Adrenal gland (tissue), 12 donors: ENCODE measurements around the gene RNF182. TPM values are rescaled to one million over a fixed set of nuclear protein-coding genes. Genes with fewer than 3 reads are reported as not detected.
"Not testable (repeated sequence)": the region's sequence is repeated elsewhere in the genome, so short reads cannot be mapped to it uniquely, and the experiment has no call there.

ENCODE experiments used
- DNase-seq, 7 donors: peaks; one replicate each; pipeline ENCODE4 v3.0.0-alpha.2; 2019 to 2020
- H3K27ac ChIP-seq, 5 donors: fragments of 200-600 bp; sonication (generic) in 4 of 5; 1 replicate in 3 of 5; 2 replicates in 2 of 5; pipeline versions ENCODE4 v1.5.1 to v1.8.0; 2016 to 2020; ENCODE audit warnings: mild to moderate bottlenecking in 1 of 5
- H3K27me3 ChIP-seq: fragments of 200-600 bp; 2 replicates; pipeline ENCODE4 v1.8.0; 2021
- H3K36me3 ChIP-seq, 2 donors: fragments of 200-600 bp; replicated peaks in 1 of 2; 1 replicate in 1 of 2; 2 replicates in 1 of 2; pipeline versions ENCODE4 v1.5.1 to v1.8.0; 2018 to 2022
- H3K4me1 ChIP-seq, 2 donors: fragments of 200-600 bp; replicated peaks in 1 of 2; 1 replicate in 1 of 2; 2 replicates in 1 of 2; pipeline versions ENCODE4 v1.5.1 to v1.8.0; 2018 to 2021
- H3K4me3 ChIP-seq, 4 donors: fragments of 200-600 bp; sonication (generic) in 3 of 4; one replicate each; pipeline ENCODE4 v1.5.1; 2016 to 2018
- H3K9me3 ChIP-seq, 3 donors: fragments of 200-600 bp; sonication (generic) in 1 of 3; replicated peaks in 1 of 3; 1 replicate in 2 of 3; 2 replicates in 1 of 3; pipeline versions ENCODE4 v1.5.1 to v1.8.0; 2016 to 2021
- CTCF ChIP-seq, 6 experiments: fragments of 450-650 bp in 4 of 6; fragments of 200-600 bp in 2 of 6; sonication (generic) in 1 of 6; IDR thresholded peaks; 1 replicate in 5 of 6; 2 replicates in 1 of 6; pipeline versions ENCODE4 v1.5.1 to v1.8.0; 2016 to 2021; ENCODE audit warnings: antibody characterized with exemption in 6 of 6, mild to moderate bottlenecking in 2 of 6, moderate library complexity in 1 of 6
- POLR2A ChIP-seq, 2 donors: fragments of 450-650 bp; IDR thresholded peaks; one replicate each; pipeline ENCODE4 v1.6.1; 2017; ENCODE audit warnings: antibody characterized with exemption in 2 of 2, mild to moderate bottlenecking in 2 of 2, moderate library complexity in 1 of 2
- WGBS, 4 donors: extraction: QIAGEN DNeasy Blood & Tissue Kit in 2 of 4; methylation state at CpG; one replicate each; pipeline versions ENCODE4 v1.1.5 to v1.1.7; 2013 to 2017; 5-methylcytosine and 5-hydroxymethylcytosine counted together
- intact Hi-C, 2 donors: fragments of 100-400 bp; cut with DNase I; formaldehyde crosslinking; loops; one replicate each; pipeline versions ENCODE4 v1.14.1 to v1.15.0; 2022 to 2023
- polyA plus RNA-seq, 3 donors: library from polyadenylated mRNA; stranded (reverse); fragments of 200-250 nt in 2 of 3; fragments of 350-450 nt in 1 of 3; fragmentation: Illumina TruSeq in 1 of 3; extraction: RNeasy Lipid Tissue Mini Kit (QIAGEN cat#74804) in 1 of 3; gene quantifications; one replicate each; pipeline ENCODE4 v1.2.3, GENCODE V29; 2013 to 2014
- total RNA-seq, 9 donors: library from RNA; depleted of rRNA in 4 of 9; stranded (reverse); fragments of >200 nt in 4 of 9; fragments of 120-200 nt in 1 of 9; fragmentation: NEBNext Ultra II Directional in 1 of 9; extraction: Animal tissue kit (Norgen Biotek cat#: 25700) in 1 of 9; gene quantifications; one replicate each; pipeline versions ENCODE4 v1.1.0 to v1.2.4, GENCODE V29; 2013 to 2023
- donor health status: healthy with polysubstance abuse.
- donor health status: Bipolar disorder and iron deficiency.
- donor health status: DM: yes; HTN: yes; CAD: no.
- donor health status: DM: no; HTN: no; CAD: no.
- donor health status: DM: no; HTN: no; CAD: no.
- donor health status: DM: yes; HTN: yes; CAD: no.

The RNF182 gene
- total and polyA plus RNA-seq, 12 donors = 0.03 to 2.1 (median 0.31) TPM; not detected in 2

- Histone ChIP-seq H3K4me1 (no peaks in the 10 kb centered on the region), H3K27me3 (no peaks in the 10 kb centered on the region), H3K36me3 (no peaks in the 10 kb centered on the region), H3K27ac (no peak overlapping the region), H3K4me3 (no peak overlapping the region), H3K9me3 (no peaks in the 10 kb centered on the region)
- DNase-seq = no peak
- TF ChIP-seq POLR2A (IDR thresholded peaks at IDR 0.05) (no peak), CTCF (IDR thresholded peaks at IDR 0.05) (no peak)
- 64 to 76% (median 73%) methylated on average over 4 of the region's 4 CpGs for WGBS, 4 donors
- intact Hi-C loops = no loop called here
These were observed 40.9 kb downstream of the RNF182 start for GRCh38 chr6:13965582-13966127.

- Histone ChIP-seq H3K4me1 (no peaks in the 10 kb centered on the region), H3K27me3 (no peaks in the 10 kb centered on the region), H3K9me3 (peaks cover 0 to 17% (median 0%) of the 10 kb centered on the region in 3 donors), H3K36me3 (no peaks in the 10 kb centered on the region), H3K27ac (no peak overlapping the region), H3K4me3 (no peak overlapping the region)
- TF ChIP-seq POLR2A (IDR thresholded peaks at IDR 0.05) = no peak
- no peak for TF ChIP-seq CTCF (IDR thresholded peaks at IDR 0.05)
- no peak for DNase-seq
- WGBS, 4 donors = 77 to 86% (median 80%) methylated on average over 3 of the region's 3 CpGs
- intact Hi-C loops = no loop called here
These were observed 46.6 kb downstream of the RNF182 start for GRCh38 chr6:13971303-13971702.

- H3K27me3 ChIP-seq, H3K36me3 ChIP-seq, H3K4me1 ChIP-seq, DNase-seq, H3K4me3 ChIP-seq, H3K27ac ChIP-seq, intact Hi-C loops: not testable (repeated sequence)
- H3K9me3 ChIP-seq = peaks cover 0 to 17% (median 0%) of the 10 kb centered on the region in 3 donors
- 69 to 85% (median 76%) methylated on average over 3 of the region's 3 CpGs for WGBS, 4 donors
These were observed 47.9 kb downstream of the RNF182 start for GRCh38 chr6:13972602-13973001.

GRCh38 chr6:13973422-13973821 is 48.7 kb downstream of the RNF182 start:
- H3K4me3 ChIP-seq, H3K27ac ChIP-seq, H3K27me3 ChIP-seq, H3K4me1 ChIP-seq, H3K36me3 ChIP-seq, DNase-seq, intact Hi-C loops: not testable (repeated sequence)
- H3K9me3 ChIP-seq = peaks cover 0 to 17% (median 0%) of the 10 kb centered on the region in 3 donors
- WGBS, 4 donors = 80 to 91% (median 87%) methylated on average over 3 of the region's 3 CpGs

- intact Hi-C loops = no loop called here
- TF ChIP-seq POLR2A (IDR thresholded peaks at IDR 0.05) (no peak), CTCF (IDR thresholded peaks at IDR 0.05) (no peak)
- DNase-seq = no peak
- Histone ChIP-seq H3K4me1 (no peaks in the 10 kb centered on the region), H3K27ac (no peak overlapping the region), H3K36me3 (no peaks in the 10 kb centered on the region), H3K9me3 (no peaks in the 10 kb centered on the region), H3K27me3 (peaks cover 3% of the 10 kb centered on the region), H3K4me3 (no peak overlapping the region)
- WGBS, 4 donors = 81 to 94% (median 88%) methylated on average over 6 of the region's 6 CpGs
These were observed 53.4 kb downstream of the RNF182 start for GRCh38 chr6:13978102-13978640.
